ENCODE measurements around the gene XYLT2. TPM values are rescaled to one million over a fixed set of nuclear protein-coding genes. Genes with fewer than 3 reads are reported as not detected.

Gene XYLT2
- total RNA-seq, 1 experiment from 2014 or later = 26.4 TPM

- H2AFZ ChIP-seq (ENCODE audit: low read length) = no peak overlapping the region
- no peak for DNase-seq
- Mint-ChIP-seq H3K27me3 (ENCODE audit: low read depth) (peaks cover 5% of the 10 kb centered on the region), H3K4me1 (peaks cover 13 to 19% of the 10 kb centered on the region in 2 experiments), H3K36me3 (ENCODE audit: insufficient read depth in 1 of 3, low read depth in 3 of 3) (no peaks in the 10 kb centered on the region), H3K4me3 (no peak overlapping the region), H3K27ac (no peak overlapping the region), H3K9me3 (no peaks in the 10 kb centered on the region)
- H3K9ac ChIP-seq (ENCODE audit: extremely low read depth, insufficient read length, low read length) = no peak overlapping the region
- H3K23me2 ChIP-seq (ENCODE audit: insufficient read length, low read depth, low read length, poor library complexity, severe bottlenecking) = no peaks in the 10 kb centered on the region
- no peak overlapping the region for H2BK120ac ChIP-seq (ENCODE audit: low read depth, low read length, poor library complexity, severe bottlenecking)
- H3K14ac ChIP-seq (ENCODE audit: insufficient read depth, low read length) = no peak overlapping the region
- H3K4ac ChIP-seq (ENCODE audit: low read depth, low read length) = no peak overlapping the region
- no peak overlapping the region for H4K5ac ChIP-seq (ENCODE audit: insufficient read length, low read depth, low read length)
- no CpG with 5 or more reads among the region's 3 CpGs for WGBS (ENCODE audit: extremely low coverage, insufficient read length, low lambda C conversion rate)
- no peaks in the 10 kb centered on the region for H3K27me3 ChIP-seq (ENCODE audit: insufficient read depth, low read length)
- H3K23ac ChIP-seq (ENCODE audit: insufficient read length, low read depth, low read length) = no peak overlapping the region
- H3K4me1 ChIP-seq (ENCODE audit: insufficient read depth, low read length) = no peaks in the 10 kb centered on the region
- H4K8ac ChIP-seq (replicated peaks; ENCODE audit: insufficient read length, low read depth, low read length) = no peak overlapping the region
- H3K27ac ChIP-seq (ENCODE audit: insufficient read length, low read depth, low read length) = no peak overlapping the region
- H4K20me1 ChIP-seq (ENCODE audit: control insufficient read depth, insufficient read depth, insufficient read length) = peaks cover 2% of the 10 kb centered on the region
- no peak overlapping the region for H3K56ac ChIP-seq (ENCODE audit: insufficient read length, low read depth, low read length)
- H2AK5ac ChIP-seq (ENCODE audit: insufficient read length, low read length) = no peak overlapping the region
- H3K18ac ChIP-seq (ENCODE audit: insufficient read length, low read depth, low read length) = no peak overlapping the region
- H3T11ph ChIP-seq (ENCODE audit: low read length) = no peak overlapping the region
- H2BK5ac ChIP-seq (ENCODE audit: insufficient read length, low read length) = no peak overlapping the region
- H2BK12ac ChIP-seq (ENCODE audit: insufficient read length, low read depth, low read length) = no peak overlapping the region
- H3K9me3 ChIP-seq (ENCODE audit: control insufficient read depth, low read depth, low read length) = no peaks in the 10 kb centered on the region
- no peak overlapping the region for H3K4me2 ChIP-seq (ENCODE audit: insufficient read depth, insufficient read length, low read length)
- H2BK15ac ChIP-seq (ENCODE audit: low read depth, low read length) = no peak overlapping the region
- no peaks in the 10 kb centered on the region for H3K79me1 ChIP-seq (ENCODE audit: insufficient read depth, low read depth, low read length, poor library complexity, severe bottlenecking)
- no peaks in the 10 kb centered on the region for H3K79me2 ChIP-seq (ENCODE audit: insufficient read depth, low read length)
- no peak for TF ChIP-seq CTCF (conservative IDR thresholded peaks at IDR 0.05)
- H4K91ac ChIP-seq (ENCODE audit: insufficient read length, low read depth, low read length) = no peak overlapping the region
- H2BK20ac ChIP-seq (ENCODE audit: low read depth, low read length, poor library complexity, severe bottlenecking) = no peak overlapping the region
Observed at GRCh38 chr17:50329716-50330115, 16.2 kb upstream of the XYLT2 start.
